LoVo (cell line): ENCODE measurements around the gene MTHFSD.

Experiments used
- DNase-seq: peaks from one replicate; pipeline ENCODE4 v3.0.0-alpha.2; 2016; ENCODE audit warnings: low spot score

MTHFSD gene

GRCh38 chr16:86514481-86515376 is 40.3 kb downstream of the MTHFSD start:
- DNase-seq, result no peak

GRCh38 chr16:86513471-86514277 is 41.4 kb downstream of the MTHFSD start:
- DNase-seq, result no peak

GRCh38 chr16:86512860-86513470 is 42.1 kb downstream of the MTHFSD start:
- no peak for DNase-seq

- DNase-seq, result no peak
Measured at GRCh38 chr16:86512301-86512859, 42.7 kb downstream of the MTHFSD start.

GRCh38 chr16:86511317-86512161 is 43.5 kb downstream of the MTHFSD start:
- no peak for DNase-seq

GRCh38 chr16:86510465-86511261 is 44.4 kb downstream of the MTHFSD start, which contains the start of gene FOXF1:
TSS of gene FOXF1 (plus strand) at chr16:86510527. CDS start at chr16:86510570, 43 bp downstream.
- DNase-seq, result no peak

GRCh38 chr16:86509759-86510464 is 45.1 kb downstream of the MTHFSD start:
- no peak for DNase-seq

GRCh38 chr16:86508947-86509758 is 45.9 kb downstream of the MTHFSD start:
- DNase-seq, result peak; percentile 42

GRCh38 chr16:86508028-86508946 is 46.7 kb downstream of the MTHFSD start:
- no peak for DNase-seq

- no peak for DNase-seq
Measured at GRCh38 chr16:86507173-86508027, 47.6 kb downstream of the MTHFSD start.

- DNase-seq, result no peak
Measured at GRCh38 chr16:86505899-86506864, 48.9 kb downstream of the MTHFSD start.

GRCh38 chr16:86505185-86505898 is 49.7 kb downstream of the MTHFSD start:
- no peak for DNase-seq

GRCh38 chr16:86504315-86505184 is 50.5 kb downstream of the MTHFSD start:
- DNase-seq, result no peak

- no peak for DNase-seq
Measured at GRCh38 chr16:86503830-86504229, 51.2 kb downstream of the MTHFSD start.
